Mucosa of descending colon (tissue), 3 donors: ENCODE data around the gene DPP6. TPM values are rescaled to one million over a fixed set of nuclear protein-coding genes. Genes with fewer than 3 reads are reported as not detected.

Experiments
- ATAC-seq: fragments of 200-7000 bp; cut with Tn5 transposase; one replicate; pipeline ENCODE4 v1.9.1; 2020; ENCODE audit warnings: mild to moderate bottlenecking, moderate library complexity
- DNase-seq, 3 donors: peaks; one replicate each; pipeline ENCODE4 v3.0.0-alpha.2; 2020
- H3K36me3 ChIP-seq: fragments of 200-600 bp; one replicate; pipeline ENCODE4 v1.8.0; 2021; ENCODE audit warnings: low read depth, mild to moderate bottlenecking
- H3K4me1 ChIP-seq: fragments of 200-600 bp; one replicate; pipeline ENCODE4 v1.8.0; 2021; ENCODE audit warnings: low read depth, mild to moderate bottlenecking
- H3K4me3 ChIP-seq: fragments of 200-600 bp; one replicate; pipeline ENCODE4 v1.8.0; 2021; ENCODE audit warnings: mild to moderate bottlenecking
- H3K9me3 ChIP-seq: fragments of 200-600 bp; one replicate; pipeline ENCODE4 v1.8.0; 2021; ENCODE audit warnings: mild to moderate bottlenecking
- CTCF ChIP-seq: fragments of 200-600 bp; IDR thresholded peaks from one replicate; pipeline ENCODE4 v1.8.0; 2022; ENCODE audit warnings: antibody characterized with exemption, mild to moderate bottlenecking
- intact Hi-C, 2 donors: fragments of 100-400 bp; cut with DNase I in 1 of 2; cut with micrococcal nuclease in 1 of 2; formaldehyde crosslinking; loops; one replicate each; pipeline versions ENCODE4 v1.11.0 to v1.11.1; 2022; cut with DNase I, micrococcal nuclease
- total RNA-seq, 3 donors: library from RNA; stranded (reverse); fragmentation: NEBNext Ultra II Directional in 2 of 3; extraction: Animal tissue kit (Norgen Biotek cat#: 25700) in 2 of 3; gene quantifications; one replicate each; pipeline versions ENCODE4 v1.2.1 to v1.2.4, GENCODE V29; 2021 to 2023
- donor health status: DM: no; HTN: no; CAD: no; lungs with moderate emphysema.
- donor health status: DM: no; HTN: no; CAD: no.
- donor health status: DM: no; HTN: yes; CAD: no.

The DPP6 gene
- total RNA-seq, 3 donors from 2014 or later = 1.3 to 33.8 (median 1.5) TPM

DNA sequence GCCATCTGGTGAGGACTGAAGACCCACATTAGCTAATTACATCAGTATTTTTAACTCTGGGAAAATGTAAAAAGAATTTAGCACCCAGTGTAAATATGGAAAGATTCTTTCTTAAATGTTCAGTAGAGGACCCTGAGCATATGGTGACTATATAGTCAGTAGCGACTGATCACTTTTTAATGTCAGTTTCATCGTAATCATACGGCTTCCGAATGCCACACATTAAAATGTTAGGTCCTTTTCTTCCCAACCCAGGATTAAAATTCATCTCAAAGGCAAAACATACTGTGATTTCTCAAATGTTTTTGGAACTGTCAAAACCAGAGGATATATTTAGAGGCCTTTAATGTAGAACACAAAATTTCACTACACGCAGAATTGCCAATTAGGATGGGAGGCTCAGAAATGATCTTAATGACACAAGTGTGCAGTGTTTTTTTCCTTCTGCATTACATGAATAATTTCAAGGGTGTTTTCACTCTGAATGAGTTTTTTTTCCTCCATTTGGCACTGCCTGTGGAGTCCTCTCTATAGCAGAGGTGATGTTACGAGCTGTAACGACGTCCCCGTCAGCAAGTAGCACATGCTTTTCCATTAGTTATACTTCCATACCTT is 568.0 kb downstream of the DPP6 start:
- Histone ChIP-seq H3K36me3 (no peaks in the 10 kb centered on the region), H3K4me1 (no peaks in the 10 kb centered on the region), H3K9me3 (no peaks in the 10 kb centered on the region), H3K4me3 (no peak overlapping the region)
- TF ChIP-seq CTCF = no peak
- DNase-seq (no peak), ATAC-seq (no peak)
- intact Hi-C loops = no loop called here

GRCh38 chr7:154623399-154623798 is 571.2 kb downstream of the DPP6 start:
- Histone ChIP-seq H3K36me3 (no peaks in the 10 kb centered on the region), H3K4me3 (no peak overlapping the region), H3K9me3 (no peaks in the 10 kb centered on the region), H3K4me1 (no peaks in the 10 kb centered on the region)
- intact Hi-C loops = no loop called here
- DNase-seq = no peak
- no peak for ATAC-seq
- no peak for TF ChIP-seq CTCF

DNA sequence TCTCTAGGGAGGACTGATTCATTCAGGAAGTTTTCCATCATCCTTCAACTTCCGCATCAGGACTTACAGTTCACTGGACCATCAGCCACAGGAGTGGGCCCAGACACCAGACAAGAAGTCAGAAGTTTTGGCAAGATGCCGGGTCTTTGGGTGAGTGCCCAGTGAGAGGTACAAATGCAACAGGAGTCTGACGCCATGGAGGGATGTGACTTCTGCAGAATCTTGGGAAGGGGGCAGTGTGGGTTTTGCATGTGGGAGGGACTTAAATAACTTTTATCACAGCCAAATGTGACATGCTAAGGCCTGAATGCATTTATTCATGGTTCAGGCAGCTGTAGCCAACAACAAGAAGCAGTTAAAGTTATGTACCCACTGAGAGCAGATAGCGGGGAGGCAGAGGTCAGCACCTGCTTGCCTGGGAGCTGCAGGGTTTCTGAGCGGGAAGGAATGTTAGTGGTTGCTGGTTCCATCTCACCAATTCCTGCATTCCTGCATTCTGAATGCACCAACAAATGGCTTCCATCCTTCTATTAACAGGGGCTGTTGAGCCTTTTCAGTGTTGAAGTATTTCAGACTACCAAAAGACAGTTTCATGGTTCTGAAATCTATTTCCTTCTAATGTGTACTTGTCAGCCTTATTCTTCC is 575.6 kb downstream of the DPP6 start:
- Histone ChIP-seq H3K4me3 (no peak overlapping the region), H3K4me1 (no peaks in the 10 kb centered on the region), H3K36me3 (no peaks in the 10 kb centered on the region), H3K9me3 (no peaks in the 10 kb centered on the region)
- intact Hi-C loops = no loop called here
- no peak for TF ChIP-seq CTCF
- DNase-seq (no peak), ATAC-seq (no peak)

- ATAC-seq = no peak
- Histone ChIP-seq H3K36me3 (no peaks in the 10 kb centered on the region), H3K4me3 (no peak overlapping the region), H3K4me1 (no peaks in the 10 kb centered on the region), H3K9me3 (no peaks in the 10 kb centered on the region)
- no peak for TF ChIP-seq CTCF
- DNase-seq = no peak
- intact Hi-C loops = no loop called here
Observed at GRCh38 chr7:154628556-154628955, 576.4 kb downstream of the DPP6 start.

DNA sequence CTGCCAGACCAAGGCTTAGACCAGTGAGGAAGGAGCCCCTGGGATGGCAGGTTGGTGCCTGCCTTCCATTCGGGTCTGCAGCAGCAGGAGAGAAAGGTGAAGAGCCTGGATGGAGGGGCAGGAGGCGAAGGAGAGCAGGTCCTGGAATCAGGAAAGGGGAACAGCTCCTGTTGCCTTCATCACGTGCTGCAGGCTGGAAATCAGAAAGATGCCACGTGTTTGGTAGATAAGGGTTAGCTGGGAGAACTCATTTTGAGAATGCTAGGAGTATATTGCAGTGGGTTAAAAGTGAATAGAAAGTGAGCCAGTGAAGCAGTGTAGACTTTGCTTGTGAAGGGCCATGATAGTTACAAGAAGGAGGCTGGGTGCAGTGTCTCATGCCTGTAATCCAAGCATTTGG is 579.0 kb downstream of the DPP6 start:
- no peak for TF ChIP-seq CTCF
- ATAC-seq = no peak
- Histone ChIP-seq H3K4me1 (no peaks in the 10 kb centered on the region), H3K4me3 (no peak overlapping the region), H3K36me3 (no peaks in the 10 kb centered on the region), H3K9me3 (no peaks in the 10 kb centered on the region)
- intact Hi-C loops = no loop called here
- no peak for DNase-seq
